Endodermal cell (in vitro differentiated cells): ENCODE measurements around the gene DYRK1A. TPM values are rescaled to one million over a fixed set of nuclear protein-coding genes. Genes with fewer than 3 reads are reported as not detected.

Source experiments
- DNase-seq: peaks from one replicate; pipeline ENCODE4 v3.0.0-alpha.2; 2017
- H3K27ac ChIP-seq: 2 replicates; pipeline ENCODE4 v1.5.1; 2013; ENCODE audit warnings: mild to moderate bottlenecking, low read depth, low read length, moderate library complexity
- H3K27me3 ChIP-seq: 2 replicates; pipeline ENCODE4 v1.6.1; 2013; ENCODE audit warnings: mild to moderate bottlenecking, low read length, moderate library complexity; ENCODE audit not compliant: insufficient read depth, control insufficient read depth, poor library complexity, severe bottlenecking
- H3K36me3 ChIP-seq: 2 replicates; pipeline ENCODE4 v1.7.0; 2013; ENCODE audit warnings: mild to moderate bottlenecking, low read length, moderate library complexity; ENCODE audit not compliant: control insufficient read depth, insufficient read depth
- H3K4me1 ChIP-seq: one replicate; pipeline ENCODE4 v1.7.0; 2013; ENCODE audit warnings: low read length; ENCODE audit not compliant: control insufficient read depth, insufficient read depth
- H3K4me3 ChIP-seq: 2 replicates; pipeline ENCODE4 v1.5.1; 2013; ENCODE audit warnings: mild to moderate bottlenecking, low read length, moderate library complexity
- H3K9ac ChIP-seq: 2 replicates; pipeline ENCODE4 v1.6.1; 2013; ENCODE audit warnings: mild to moderate bottlenecking, low read length, moderate library complexity; ENCODE audit not compliant: poor library complexity, severe bottlenecking; ENCODE audit errors: extremely low read depth
- H3K9me3 ChIP-seq: 2 replicates; pipeline ENCODE4 v1.6.1; 2013; ENCODE audit warnings: mild to moderate bottlenecking, low read length, moderate library complexity; ENCODE audit not compliant: control insufficient read depth
- H3K27ac Mint-ChIP-seq: 2 replicates; pipeline ENCODE4 v1.8.0; 2020; ENCODE audit warnings: mixed read lengths
- H3K27me3 Mint-ChIP-seq: 2 replicates; pipeline ENCODE4 v1.8.0; 2021; ENCODE audit warnings: mild to moderate bottlenecking, mixed read lengths; ENCODE audit not compliant: insufficient read depth
- H3K36me3 Mint-ChIP-seq: 2 replicates; pipeline ENCODE4 v1.8.0; 2020; ENCODE audit warnings: low read depth, mixed read lengths
- H3K4me1 Mint-ChIP-seq: 2 replicates; pipeline ENCODE4 v1.8.0; 2020; ENCODE audit warnings: mixed read lengths
- H3K4me3 Mint-ChIP-seq: 2 replicates; pipeline ENCODE4 v1.8.0; 2020; ENCODE audit warnings: mild to moderate bottlenecking, moderate library complexity, mixed read lengths
- H3K9me3 Mint-ChIP-seq: 2 replicates; pipeline ENCODE4 v1.8.0; 2020; ENCODE audit warnings: mild to moderate bottlenecking, mixed read lengths
- WGBS, 2 experiments: methylation state at CpG; one replicate each; pipeline versions ENCODE4 v1.1.5 to v1.1.7; 2013; ENCODE audit warnings: missing lambda C conversion rate in 2 of 2, mixed read lengths in 1 of 2; ENCODE audit not compliant: insufficient coverage in 1 of 2, insufficient read length in 1 of 2; 5-methylcytosine and 5-hydroxymethylcytosine counted together
- total RNA-seq, 2 donors: library from RNA; stranded (reverse); fragmentation: NEBNext Ultra II Directional in 1 of 2; extraction: Animal tissue kit (Norgen Biotek cat#: 25700) in 1 of 2; gene quantifications; 2 replicates in 1 of 2; 3 replicates in 1 of 2; pipeline ENCODE4 v1.2.1, GENCODE V29; 2021
- TF ChIP-seq, protein P1 (sequence below): fragments of 200-600 bp; sonication (generic); conservative IDR thresholded peaks from 2 replicates; pipeline ENCODE4 v1.5.0; 2021; ENCODE audit warnings: antibody characterized with exemption, mild to moderate bottlenecking

The DYRK1A gene
- total RNA-seq, 2 donors from 2014 or later = 73.9 to 75.2 TPM

- H3K9me3 Mint-ChIP-seq = peaks cover 4% of the 10 kb centered on the region
- Histone ChIP-seq H3K27ac (no peak overlapping the region), H3K4me1 (no peaks in the 10 kb centered on the region), H3K27me3 (no peaks in the 10 kb centered on the region), H3K9me3 (peaks cover 4% of the 10 kb centered on the region), H3K9ac (no peak overlapping the region), H3K36me3 (no peaks in the 10 kb centered on the region), H3K4me3 (no peak overlapping the region)
- TF ChIP-seq, protein P1, sequence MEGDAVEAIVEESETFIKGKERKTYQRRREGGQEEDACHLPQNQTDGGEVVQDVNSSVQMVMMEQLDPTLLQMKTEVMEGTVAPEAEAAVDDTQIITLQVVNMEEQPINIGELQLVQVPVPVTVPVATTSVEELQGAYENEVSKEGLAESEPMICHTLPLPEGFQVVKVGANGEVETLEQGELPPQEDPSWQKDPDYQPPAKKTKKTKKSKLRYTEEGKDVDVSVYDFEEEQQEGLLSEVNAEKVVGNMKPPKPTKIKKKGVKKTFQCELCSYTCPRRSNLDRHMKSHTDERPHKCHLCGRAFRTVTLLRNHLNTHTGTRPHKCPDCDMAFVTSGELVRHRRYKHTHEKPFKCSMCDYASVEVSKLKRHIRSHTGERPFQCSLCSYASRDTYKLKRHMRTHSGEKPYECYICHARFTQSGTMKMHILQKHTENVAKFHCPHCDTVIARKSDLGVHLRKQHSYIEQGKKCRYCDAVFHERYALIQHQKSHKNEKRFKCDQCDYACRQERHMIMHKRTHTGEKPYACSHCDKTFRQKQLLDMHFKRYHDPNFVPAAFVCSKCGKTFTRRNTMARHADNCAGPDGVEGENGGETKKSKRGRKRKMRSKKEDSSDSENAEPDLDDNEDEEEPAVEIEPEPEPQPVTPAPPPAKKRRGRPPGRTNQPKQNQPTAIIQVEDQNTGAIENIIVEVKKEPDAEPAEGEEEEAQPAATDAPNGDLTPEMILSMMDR = no peak
- H3K27ac Mint-ChIP-seq = no peak overlapping the region
- peaks cover 3% of the 10 kb centered on the region for H3K27me3 Mint-ChIP-seq
- no peaks in the 10 kb centered on the region for H3K36me3 Mint-ChIP-seq
- DNase-seq = no peak
- WGBS, 2 experiments = 100% methylated on average over 1 of the region's 1 CpG; no CpG with 5 or more reads in 1 of the 2 experiments
- H3K4me1 Mint-ChIP-seq = no peaks in the 10 kb centered on the region
- no peak overlapping the region for H3K4me3 Mint-ChIP-seq
These were observed 27.0 kb upstream of the DYRK1A start for GRCh38 chr21:37339552-37339939.

DNA sequence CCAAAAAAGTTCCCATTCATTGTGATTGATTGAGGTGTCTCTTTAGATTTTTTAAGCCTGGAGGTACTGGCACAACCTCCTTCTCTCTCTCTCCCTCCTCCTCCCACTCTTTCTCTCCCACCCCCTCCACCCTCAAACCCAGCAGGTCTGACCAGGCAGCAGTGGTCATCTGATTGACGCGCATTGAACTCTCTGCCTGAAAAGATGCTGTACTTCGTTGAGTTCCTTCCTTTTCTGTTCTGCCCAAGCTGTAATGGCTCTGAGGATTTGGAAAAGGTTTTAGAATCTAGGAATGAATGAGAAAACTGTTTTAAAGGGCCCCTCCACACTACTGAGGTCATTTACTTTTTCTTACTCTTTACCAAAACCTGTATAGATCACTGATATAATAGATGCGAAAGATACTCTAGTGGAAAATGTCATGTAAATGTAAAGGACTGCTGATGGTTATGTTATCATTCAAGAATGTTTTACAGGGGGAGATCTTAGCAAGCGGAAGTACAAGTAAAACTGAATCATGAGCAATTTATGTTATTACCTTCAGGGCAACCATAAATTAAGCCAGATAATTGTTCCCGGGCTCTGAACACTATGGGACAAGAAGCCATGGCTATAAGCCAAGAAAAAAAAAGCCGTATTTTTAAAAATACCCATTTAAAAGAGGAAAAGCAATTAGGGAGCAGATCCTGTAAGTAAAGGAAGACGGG lies 25.2 kb upstream of the DYRK1A start:
- Mint-ChIP-seq H3K27me3 (peaks cover 3% of the 10 kb centered on the region), H3K36me3 (no peaks in the 10 kb centered on the region), H3K4me3 (no peak overlapping the region), H3K4me1 (no peaks in the 10 kb centered on the region), H3K27ac (no peak overlapping the region), H3K9me3 (peaks cover 4% of the 10 kb centered on the region)
- Histone ChIP-seq H3K4me3 (no peak overlapping the region), H3K27me3 (no peaks in the 10 kb centered on the region), H3K27ac (no peak overlapping the region), H3K9ac (no peak overlapping the region), H3K36me3 (no peaks in the 10 kb centered on the region), H3K4me1 (no peaks in the 10 kb centered on the region), H3K9me3 (peaks cover 4% of the 10 kb centered on the region)
- TF ChIP-seq, protein P1 = no peak
- WGBS, 2 experiments = 86 to 90% methylated on average over 4 to 8 of the region's 8 CpGs
- DNase-seq = no peak

- no peaks in the 10 kb centered on the region for H3K4me1 Mint-ChIP-seq
- no peaks in the 10 kb centered on the region for H3K27me3 ChIP-seq
- H3K27ac Mint-ChIP-seq = no peak overlapping the region
- no peaks in the 10 kb centered on the region for H3K4me1 ChIP-seq
- no peak overlapping the region for H3K4me3 Mint-ChIP-seq
- DNase-seq = no peak
- 87 to 93% methylated on average over 3 to 9 of the region's 9 CpGs for WGBS, 2 experiments
- H3K9ac ChIP-seq = no peak overlapping the region
- no peak overlapping the region for H3K27ac ChIP-seq
- H3K36me3 Mint-ChIP-seq = no peaks in the 10 kb centered on the region
- peaks cover 7% of the 10 kb centered on the region for H3K9me3 Mint-ChIP-seq
- H3K9me3 ChIP-seq = peaks cover 4% of the 10 kb centered on the region
- H3K36me3 ChIP-seq = no peaks in the 10 kb centered on the region
- TF ChIP-seq, protein P1 = no peak
- no peak overlapping the region for H3K4me3 ChIP-seq
- peaks cover 3% of the 10 kb centered on the region for H3K27me3 Mint-ChIP-seq
These were observed 24.4 kb upstream of the DYRK1A start for GRCh38 chr21:37342046-37342632.
